PFSK-1 (cell line): ENCODE data around the gene TRPV4.

Source experiments
- POLR2AphosphoS5 ChIP-seq: IDR thresholded peaks from 2 replicates; pipeline ENCODE4 v1.6.1; 2012; ENCODE audit warnings: low read depth, mild to moderate bottlenecking, control low read depth, low read length, moderate library complexity
- SIN3A ChIP-seq: IDR thresholded peaks from 2 replicates; pipeline ENCODE4 v1.6.1; 2012; ENCODE audit warnings: mild to moderate bottlenecking, low read length, moderate library complexity, borderline replicate concordance; ENCODE audit not compliant: insufficient read depth
- TAF1 ChIP-seq: IDR thresholded peaks from 2 replicates; pipeline ENCODE4 v1.6.1; 2012; ENCODE audit warnings: low read length, control low read depth, borderline replicate concordance; ENCODE audit not compliant: insufficient read depth

DNA sequence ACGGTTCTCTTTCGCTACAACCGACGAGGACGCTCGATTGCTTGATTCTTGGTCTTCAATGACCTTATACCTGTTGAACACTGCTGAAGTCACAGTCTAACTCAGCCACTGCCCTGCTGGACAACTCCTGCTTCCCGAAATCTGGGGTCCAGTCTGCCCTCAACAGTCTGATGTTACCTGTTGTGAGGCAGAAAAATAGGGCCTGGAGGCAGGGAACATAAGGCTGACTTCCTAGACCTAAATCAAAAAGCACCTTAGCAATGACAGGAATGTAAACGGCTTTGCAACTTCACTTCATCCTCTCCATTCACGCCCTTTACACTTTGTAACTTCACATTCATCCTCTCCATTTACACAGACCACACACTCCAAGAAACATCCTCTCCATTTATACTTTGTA lies 47.7 kb upstream of the TRPV4 start:
- TF ChIP-seq TAF1, result no peak
- no peak for TF ChIP-seq SIN3A
- no peak for TF ChIP-seq POLR2AphosphoS5
